Dermis blood vessel endothelial cell (primary cell): Measurements from ENCODE around the gene UNC93A. TPM values are rescaled to one million over a fixed set of nuclear protein-coding genes. Genes with fewer than 3 reads are reported as not detected.
"Not testable (repeated sequence)": the region's sequence is repeated elsewhere in the genome, so short reads cannot be mapped to it uniquely, and the experiment has no call there.

ENCODE experiments used
- DNase-seq: peaks from one replicate; pipeline ENCODE4 v3.0.0; 2010
- total RNA-seq: library from RNA; depleted of rRNA; stranded (reverse); fragments of >200 nt; gene quantifications from 2 replicates; pipeline ENCODE4 v1.2.3, GENCODE V29; 2014

Gene UNC93A
- total RNA-seq, 1 donor from 2014 or later: not detected

- no peak for DNase-seq
Measured at GRCh38 chr6:167294241-167294640, 3.1 kb downstream of the UNC93A start.

GRCh38 chr6:167294651-167295494 lies 3.8 kb downstream of the UNC93A start:
- no peak for DNase-seq

- no peak for DNase-seq
Measured at GRCh38 chr6:167295495-167296292, 4.6 kb downstream of the UNC93A start.

- DNase-seq: no peak
Measured at GRCh38 chr6:167296293-167296690, 5.2 kb downstream of the UNC93A start.

GRCh38 chr6:167296902-167297301 lies 5.8 kb downstream of the UNC93A start:
- DNase-seq: no peak

- no peak for DNase-seq
Measured at GRCh38 chr6:167298127-167298526, 7.0 kb downstream of the UNC93A start.

GRCh38 chr6:167299641-167300308 lies 8.7 kb downstream of the UNC93A start:
- DNase-seq: no peak

- DNase-seq: no peak
Measured at GRCh38 chr6:167300902-167301777, 10.0 kb downstream of the UNC93A start.

- DNase-seq: no peak
Measured at GRCh38 chr6:167302074-167302473, 11.0 kb downstream of the UNC93A start.

- no peak for DNase-seq
Measured at GRCh38 chr6:167302796-167303195, 11.7 kb downstream of the UNC93A start.

GRCh38 chr6:167303675-167304625 lies 12.8 kb downstream of the UNC93A start:
- no peak for DNase-seq

- no peak for DNase-seq
Measured at GRCh38 chr6:167304912-167305311, 13.8 kb downstream of the UNC93A start.

GRCh38 chr6:167305796-167306195 lies 14.7 kb downstream of the UNC93A start:
- no peak for DNase-seq

- DNase-seq: no peak
Measured at GRCh38 chr6:167306401-167306998, 15.4 kb downstream of the UNC93A start.

GRCh38 chr6:167307342-167307955 lies 16.3 kb downstream of the UNC93A start:
- no peak for DNase-seq

- no peak for DNase-seq
Measured at GRCh38 chr6:167308207-167308606, 17.1 kb downstream of the UNC93A start.

- not testable (repeated sequence) for DNase-seq
Measured at GRCh38 chr6:167309355-167310192, 18.5 kb downstream of the UNC93A start.

- no peak for DNase-seq
Measured at GRCh38 chr6:167311286-167311685, 20.2 kb downstream of the UNC93A start.

GRCh38 chr6:167311691-167312090 lies 20.6 kb downstream of the UNC93A start:
- not testable (repeated sequence) for DNase-seq
